HepG2 (cell line): ENCODE data around the gene GASK1A. TPM values are rescaled to one million over a fixed set of nuclear protein-coding genes. Genes with fewer than 3 reads are reported as not detected.

Source experiments
- MLLT10 ChIP-seq: sonication (generic); formaldehyde crosslinking; IDR thresholded peaks from 2 replicates; pipeline ENCODE4 v1.4.0; 2020; ENCODE audit warnings: missing genetic modification reagents
- SMARCC2 ChIP-seq: fragments of 450-650 bp; IDR thresholded peaks from 2 replicates; pipeline ENCODE4 v1.6.1; 2017; ENCODE audit warnings: antibody characterized with exemption, mild to moderate bottlenecking
- ZNF460 ChIP-seq: sonication (generic); formaldehyde crosslinking; IDR thresholded peaks from 2 replicates; pipeline ENCODE4 v1.5.1; 2020; ENCODE audit warnings: missing genetic modification reagents, mild to moderate bottlenecking, borderline replicate concordance
- ZNF790 ChIP-seq: sonication (generic); formaldehyde crosslinking; IDR thresholded peaks from 2 replicates; pipeline ENCODE4 v1.8.0; 2022; ENCODE audit warnings: missing genetic modification reagents, mild to moderate bottlenecking, borderline replicate concordance
- polyA plus RNA-seq, 8 experiments: library from polyadenylated mRNA; depleted of rRNA in 3 of 8; stranded (reverse) in 7 of 8; unstranded in 1 of 8; fragments of >200 nt; fragmentation: Illumina TruSeq in 4 of 8; extraction: Trizol in 4 of 8; gene quantifications; 2 replicates each; pipeline versions ENCODE4 v1.2.1 to v1.2.3, GENCODE V29; 2011 to 2016; ENCODE audit warnings: low read depth in 4 of 8, missing spikeins in 1 of 8, mixed read lengths in 1 of 8; ENCODE audit not compliant: insufficient read depth in 1 of 8
- total RNA-seq, 5 experiments: library from RNA; depleted of rRNA; stranded (reverse); fragments of >200 nt; fragmentation: Illumina TruSeq; extraction: Trizol; gene quantifications; 2 replicates each; pipeline ENCODE4 v1.2.3, GENCODE V29; 2016; ENCODE audit warnings: low read depth in 1 of 5
- TF ChIP-seq, protein P1 (sequence below): sonication (generic); formaldehyde crosslinking; IDR thresholded peaks from 2 replicates; pipeline ENCODE4 v1.5.1; 2020; ENCODE audit warnings: missing genetic modification reagents, mild to moderate bottlenecking, borderline replicate concordance
- TF ChIP-seq, protein P2 (sequence below): sonication (generic); formaldehyde crosslinking; IDR thresholded peaks from 2 replicates; pipeline ENCODE4 v1.4.0; 2020; ENCODE audit warnings: low read depth, mild to moderate bottlenecking, missing genetic modification reagents
- TF ChIP-seq, protein P3 (sequence below): sonication (generic); formaldehyde crosslinking; IDR thresholded peaks from 2 replicates; pipeline ENCODE4 v1.9.0; 2021; ENCODE audit warnings: missing genetic modification reagents, borderline replicate concordance
- TF ChIP-seq, protein P4 (sequence below): sonication (generic); formaldehyde crosslinking; IDR thresholded peaks from 2 replicates; pipeline ENCODE4 v1.5.1; 2020; ENCODE audit warnings: missing genetic modification reagents, mild to moderate bottlenecking, borderline replicate concordance
- TF ChIP-seq, protein P5 (sequence below): sonication (generic); formaldehyde crosslinking; IDR thresholded peaks from 2 replicates; pipeline ENCODE4 v1.4.0; 2020; ENCODE audit warnings: mild to moderate bottlenecking, missing genetic modification reagents

Gene GASK1A
- total and polyA plus RNA-seq, 2 of the 13 experiments (the other 11 are each of a cell fraction or from before 2014, with no cell fraction given) = not detected

DNA sequence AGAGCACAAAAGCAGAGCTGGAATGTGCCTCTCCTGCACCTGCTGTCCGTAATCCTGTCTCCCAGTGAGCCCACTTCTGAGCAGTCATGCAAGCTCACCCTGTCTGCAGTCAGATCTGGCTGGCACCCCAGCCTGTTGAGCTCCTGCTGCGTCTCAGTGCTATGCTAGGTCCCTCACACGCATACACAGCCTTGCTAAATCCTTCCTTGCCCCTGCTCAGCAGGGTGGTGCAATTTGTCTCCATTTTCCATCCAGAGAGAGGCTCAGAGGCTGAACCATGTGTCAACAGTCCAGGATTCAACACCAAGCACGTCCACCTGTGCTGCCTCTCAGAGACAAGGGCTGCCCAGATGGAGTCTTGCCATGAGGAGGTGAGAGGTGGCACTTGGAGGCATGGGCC is 115.7 kb downstream of the GASK1A start (continued):
- TF ChIP-seq, protein P1, sequence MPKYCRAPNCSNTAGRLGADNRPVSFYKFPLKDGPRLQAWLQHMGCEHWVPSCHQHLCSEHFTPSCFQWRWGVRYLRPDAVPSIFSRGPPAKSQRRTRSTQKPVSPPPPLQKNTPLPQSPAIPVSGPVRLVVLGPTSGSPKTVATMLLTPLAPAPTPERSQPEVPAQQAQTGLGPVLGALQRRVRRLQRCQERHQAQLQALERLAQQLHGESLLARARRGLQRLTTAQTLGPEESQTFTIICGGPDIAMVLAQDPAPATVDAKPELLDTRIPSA = no peak
- TF ChIP-seq, protein P2, sequence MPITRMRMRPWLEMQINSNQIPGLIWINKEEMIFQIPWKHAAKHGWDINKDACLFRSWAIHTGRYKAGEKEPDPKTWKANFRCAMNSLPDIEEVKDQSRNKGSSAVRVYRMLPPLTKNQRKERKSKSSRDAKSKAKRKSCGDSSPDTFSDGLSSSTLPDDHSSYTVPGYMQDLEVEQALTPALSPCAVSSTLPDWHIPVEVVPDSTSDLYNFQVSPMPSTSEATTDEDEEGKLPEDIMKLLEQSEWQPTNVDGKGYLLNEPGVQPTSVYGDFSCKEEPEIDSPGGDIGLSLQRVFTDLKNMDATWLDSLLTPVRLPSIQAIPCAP (CRISPR knock-in tag) = no peak
- TF ChIP-seq, protein P3, sequence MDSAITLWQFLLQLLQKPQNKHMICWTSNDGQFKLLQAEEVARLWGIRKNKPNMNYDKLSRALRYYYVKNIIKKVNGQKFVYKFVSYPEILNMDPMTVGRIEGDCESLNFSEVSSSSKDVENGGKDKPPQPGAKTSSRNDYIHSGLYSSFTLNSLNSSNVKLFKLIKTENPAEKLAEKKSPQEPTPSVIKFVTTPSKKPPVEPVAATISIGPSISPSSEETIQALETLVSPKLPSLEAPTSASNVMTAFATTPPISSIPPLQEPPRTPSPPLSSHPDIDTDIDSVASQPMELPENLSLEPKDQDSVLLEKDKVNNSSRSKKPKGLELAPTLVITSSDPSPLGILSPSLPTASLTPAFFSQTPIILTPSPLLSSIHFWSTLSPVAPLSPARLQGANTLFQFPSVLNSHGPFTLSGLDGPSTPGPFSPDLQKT (CRISPR knock-in tag) = no peak
- TF ChIP-seq SMARCC2 (no peak), ZNF460 (no peak), ZNF790 (no peak), MLLT10 (CRISPR knock-in tag) (no peak)
- TF ChIP-seq, protein P4, sequence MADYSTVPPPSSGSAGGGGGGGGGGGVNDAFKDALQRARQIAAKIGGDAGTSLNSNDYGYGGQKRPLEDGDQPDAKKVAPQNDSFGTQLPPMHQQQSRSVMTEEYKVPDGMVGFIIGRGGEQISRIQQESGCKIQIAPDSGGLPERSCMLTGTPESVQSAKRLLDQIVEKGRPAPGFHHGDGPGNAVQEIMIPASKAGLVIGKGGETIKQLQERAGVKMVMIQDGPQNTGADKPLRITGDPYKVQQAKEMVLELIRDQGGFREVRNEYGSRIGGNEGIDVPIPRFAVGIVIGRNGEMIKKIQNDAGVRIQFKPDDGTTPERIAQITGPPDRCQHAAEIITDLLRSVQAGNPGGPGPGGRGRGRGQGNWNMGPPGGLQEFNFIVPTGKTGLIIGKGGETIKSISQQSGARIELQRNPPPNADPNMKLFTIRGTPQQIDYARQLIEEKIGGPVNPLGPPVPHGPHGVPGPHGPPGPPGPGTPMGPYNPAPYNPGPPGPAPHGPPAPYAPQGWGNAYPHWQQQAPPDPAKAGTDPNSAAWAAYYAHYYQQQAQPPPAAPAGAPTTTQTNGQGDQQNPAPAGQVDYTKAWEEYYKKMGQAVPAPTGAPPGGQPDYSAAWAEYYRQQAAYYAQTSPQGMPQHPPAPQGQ = no peak
- TF ChIP-seq, protein P5, sequence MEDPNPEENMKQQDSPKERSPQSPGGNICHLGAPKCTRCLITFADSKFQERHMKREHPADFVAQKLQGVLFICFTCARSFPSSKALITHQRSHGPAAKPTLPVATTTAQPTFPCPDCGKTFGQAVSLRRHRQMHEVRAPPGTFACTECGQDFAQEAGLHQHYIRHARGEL (CRISPR knock-in tag) = no peak
